H1 (cell line): ENCODE results near the gene NRXN3. TPM values are rescaled to one million over a fixed set of nuclear protein-coding genes. Genes with fewer than 3 reads are reported as not detected.

Experiments
- CTCF ChIA-PET: fragments of 300-600 bp; sonication (Branson Sonifier 250); formaldehyde crosslinking; loops from one replicate; lab custom pipeline; 2021; ENCODE audit not compliant: partially characterized antibody; lab: Charles Lee
- POLR2A ChIA-PET: fragments of 300-600 bp; sonication (Branson Sonifier 250); formaldehyde crosslinking; loops from one replicate; lab custom pipeline; 2021; ENCODE audit warnings: inconsistent platforms; ENCODE audit not compliant: partially characterized antibody; lab: Charles Lee
- DNase-seq, 2 experiments: peaks; one replicate each; pipeline versions ENCODE4 v3.0.0 to v3.0.0-alpha.2; 2010 to 2022; ENCODE audit warnings: low spot score in 2 of 2, low read depth in 1 of 2, mixed read lengths in 1 of 2
- FAIRE-seq: peaks from 2 replicates; lab custom pipeline; 2011; peaks lifted over from hg19 to GRCh38; lab: Jason Lieb, UNC
- H2AFZ ChIP-seq: 2 replicates; pipeline ENCODE4 v1.8.1; 2012; ENCODE audit warnings: low read length, inconsistent platforms
- H2AK5ac ChIP-seq: 2 replicates; pipeline ENCODE4 v1.6.1; 2013; ENCODE audit warnings: low read depth, low read length
- H2BK120ac ChIP-seq: replicated peaks from 2 replicates; pipeline ENCODE3; 2013; ENCODE audit warnings: low read depth, low read length, inconsistent platforms
- H2BK12ac ChIP-seq: 2 replicates; pipeline ENCODE4 v1.6.1; 2013; ENCODE audit warnings: low read depth, low read length
- H2BK15ac ChIP-seq: 2 replicates; pipeline ENCODE4 v1.6.1; 2013; ENCODE audit warnings: low read length
- H2BK20ac ChIP-seq: 2 replicates; pipeline ENCODE4 v1.6.1; 2013; ENCODE audit warnings: low read length
- H2BK5ac ChIP-seq: 2 replicates; pipeline ENCODE4 v1.6.1; 2013; ENCODE audit warnings: low read depth, low read length
- H3K14ac ChIP-seq: 2 replicates; pipeline ENCODE4 v1.6.1; 2013; ENCODE audit warnings: inconsistent platforms; ENCODE audit not compliant: insufficient read length
- H3K18ac ChIP-seq: 2 replicates; pipeline ENCODE4 v1.6.1; 2013; ENCODE audit warnings: low read length; ENCODE audit errors: extremely low read depth
- H3K23ac ChIP-seq: 2 replicates; pipeline ENCODE4 v1.6.1; 2013; ENCODE audit warnings: inconsistent platforms; ENCODE audit not compliant: insufficient read length
- H3K23me2 ChIP-seq: 2 replicates; pipeline ENCODE4 v1.6.1; 2013; ENCODE audit warnings: low read depth, low read length
- H3K27ac ChIP-seq: 2 replicates; pipeline ENCODE4 v1.6.1; 2011; ENCODE audit warnings: low read depth, low read length, inconsistent platforms
- H3K27me3 ChIP-seq, 4 experiments: replicated peaks in 1 of 4; 1 replicate in 1 of 4; 2 replicates in 3 of 4; pipeline versions ENCODE4 v1.6.1 to v1.8.1; 2011 to 2013; ENCODE audit warnings: low read length in 3 of 4, mild to moderate bottlenecking in 3 of 4, inconsistent platforms in 2 of 4, mixed read lengths in 2 of 4, moderate library complexity in 1 of 4; ENCODE audit not compliant: control insufficient read depth in 3 of 4, insufficient read depth in 3 of 4; ENCODE audit errors: extremely low read depth in 1 of 4
- H3K36me3 ChIP-seq, 4 experiments: 2 replicates each; pipeline versions ENCODE4 v1.6.1 to v1.8.1; 2011 to 2013; ENCODE audit warnings: mild to moderate bottlenecking in 4 of 4, low read length in 3 of 4, moderate library complexity in 2 of 4, control low read depth in 1 of 4, inconsistent platforms in 1 of 4; ENCODE audit not compliant: insufficient read depth in 4 of 4, control insufficient read depth in 2 of 4
- H3K4ac ChIP-seq: replicated peaks from 2 replicates; pipeline ENCODE3; 2013; ENCODE audit warnings: low read length, low read depth, mixed read lengths, inconsistent platforms; ENCODE audit not compliant: insufficient read length
- H3K4me1 ChIP-seq, 4 experiments: replicated peaks in 1 of 4; 1 replicate in 1 of 4; 2 replicates in 3 of 4; pipeline versions ENCODE4 v1.6.1 to v1.8.1; 2011 to 2013; ENCODE audit warnings: low read length in 3 of 4, inconsistent platforms in 2 of 4, mixed read lengths in 1 of 4; ENCODE audit not compliant: insufficient read depth in 4 of 4, control insufficient read depth in 3 of 4
- H3K4me2 ChIP-seq, 2 experiments: 2 replicates each; pipeline versions ENCODE4 v1.6.1 to v1.8.1; 2011 to 2013; ENCODE audit warnings: low read depth in 2 of 2, low read length in 2 of 2, control low read depth in 1 of 2, inconsistent platforms in 1 of 2, mild to moderate bottlenecking in 1 of 2; ENCODE audit not compliant: insufficient read depth in 1 of 2
- H3K4me3 ChIP-seq, 4 experiments: fragments of 200-600, 300-600 bp in 1 of 4; sonication (generic), shearing (Covaris generic), sonication (Bioruptor Twin) in 1 of 4; 2 replicates each; pipeline versions ENCODE4 v1.5.1 to v1.8.1; 2011 to 2016; ENCODE audit warnings: low read length in 4 of 4, low read depth in 3 of 4, control low read depth in 2 of 4, inconsistent platforms in 2 of 4, mild to moderate bottlenecking in 2 of 4, mixed read lengths in 1 of 4, moderate library complexity in 1 of 4; ENCODE audit not compliant: insufficient read depth in 2 of 4; ENCODE audit errors: extremely low read depth in 1 of 4
- H3K56ac ChIP-seq: replicated peaks from 2 replicates; pipeline ENCODE3; 2013; ENCODE audit warnings: low read depth, mild to moderate bottlenecking, mixed read lengths, low read length, inconsistent platforms; ENCODE audit not compliant: insufficient read length
- H3K79me1 ChIP-seq: 2 replicates; pipeline ENCODE4 v1.6.1; 2013; ENCODE audit warnings: low read depth, low read length, control low read depth
- H3K79me2 ChIP-seq, 2 experiments: 2 replicates each; pipeline versions ENCODE4 v1.6.1 to v1.8.1; 2012 to 2013; ENCODE audit warnings: low read length in 2 of 2, mild to moderate bottlenecking in 2 of 2, inconsistent platforms in 1 of 2; ENCODE audit not compliant: insufficient read depth in 2 of 2, control insufficient read depth in 1 of 2
- H3K9ac ChIP-seq, 4 experiments: replicated peaks in 1 of 4; 1 replicate in 1 of 4; 2 replicates in 3 of 4; pipeline versions ENCODE4 v1.6.1 to v1.8.1; 2011 to 2013; ENCODE audit warnings: low read depth in 3 of 4, low read length in 3 of 4, control low read depth in 2 of 4, mild to moderate bottlenecking in 2 of 4, moderate library complexity in 2 of 4, inconsistent platforms in 1 of 4; ENCODE audit errors: extremely low read depth in 1 of 4
- H3K9me3 ChIP-seq, 2 experiments: 2 replicates each; pipeline versions ENCODE4 v1.6.1 to v1.8.1; 2012 to 2013; ENCODE audit warnings: mild to moderate bottlenecking in 2 of 2, moderate library complexity in 2 of 2, control low read depth in 1 of 2, inconsistent platforms in 1 of 2, low read depth in 1 of 2, low read length in 1 of 2, mixed read lengths in 1 of 2; ENCODE audit not compliant: insufficient read depth in 2 of 2
- H4K20me1 ChIP-seq, 2 experiments: replicated peaks in 1 of 2; 2 replicates each; pipeline versions ENCODE3 to v1.8.1; 2011 to 2013; ENCODE audit warnings: inconsistent platforms in 2 of 2, low read length in 2 of 2, mild to moderate bottlenecking in 1 of 2; ENCODE audit not compliant: insufficient read depth in 2 of 2, control insufficient read depth in 1 of 2
- H4K5ac ChIP-seq: 2 replicates; pipeline ENCODE4 v1.6.1; 2013; ENCODE audit warnings: low read length, low read depth, mixed read lengths, inconsistent platforms; ENCODE audit not compliant: insufficient read length
- H4K8ac ChIP-seq: 2 replicates; pipeline ENCODE4 v1.8.0; 2013; ENCODE audit warnings: mild to moderate bottlenecking, moderate library complexity, low read length, inconsistent platforms; ENCODE audit not compliant: insufficient read depth; ENCODE audit errors: extremely low read depth
- H4K91ac ChIP-seq: replicated peaks from 2 replicates; pipeline ENCODE3; 2013; ENCODE audit warnings: low read length, mixed read lengths, inconsistent platforms; ENCODE audit not compliant: insufficient read length
- RBBP5 ChIP-seq: IDR thresholded peaks from 2 replicates; pipeline ENCODE4 v1.7.1; 2012; ENCODE audit warnings: low read depth, mild to moderate bottlenecking, inconsistent platforms, low read length, moderate library complexity, borderline replicate concordance
- RFX5 ChIP-seq: IDR thresholded peaks from 2 replicates; pipeline ENCODE4 v1.6.1; 2011; ENCODE audit warnings: low read depth, low read length, improper control_type of control experiment, borderline replicate concordance
- polyA plus RNA-seq, 7 experiments: library from polyadenylated mRNA; depleted of rRNA in 3 of 7; stranded (reverse) in 5 of 7; unstranded in 2 of 7; fragments of >200 nt in 5 of 7; fragments of 200-250 nt in 2 of 7; gene quantifications; 1 replicate in 5 of 7; 2 replicates in 1 of 7; 4 replicates in 1 of 7; pipeline versions ENCODE4 v1.2.1 to v1.2.3, GENCODE V29; 2011 to 2013; ENCODE audit warnings: missing spikeins in 2 of 7, mixed read lengths in 2 of 7
- total RNA-seq: library from RNA; stranded (reverse); fragmentation: NEBNext Ultra II Directional; extraction: Animal tissue kit (Norgen Biotek cat#: 25700); gene quantifications from 2 replicates; pipeline ENCODE4 v1.2.1, GENCODE V29; 2021

NRXN3 gene
- total and polyA plus RNA-seq, 2 of the 8 experiments (the other 6 are each of a cell fraction or from before 2014, with no cell fraction given) = 2.6 to 4.1 TPM

- Histone ChIP-seq H4K91ac (no peak overlapping the region), H4K20me1 (no peaks in the 10 kb centered on the region), H2AFZ (no peak overlapping the region), H3K14ac (no peak overlapping the region), H2BK15ac (no peak overlapping the region), H3K23me2 (no peaks in the 10 kb centered on the region), H2BK5ac (no peak overlapping the region), H3K9me3 (no peaks in the 10 kb centered on the region), H3K4me1 (peaks cover 0 to 3% (median under 1%) of the 10 kb centered on the region in 4 experiments; a peak in 1 of 7 replicates), H3K27ac (no peak overlapping the region), H3K27me3 (no peaks in the 10 kb centered on the region), H2BK120ac (no peak overlapping the region), H2AK5ac (no peak overlapping the region), H3K23ac (no peak overlapping the region), H4K8ac (no peak overlapping the region), H3K4me3 (no peak overlapping the region), H3K79me2 (no peaks in the 10 kb centered on the region), H4K5ac (no peak overlapping the region), H3K36me3 (no peaks in the 10 kb centered on the region), H3K9ac (no peak overlapping the region), H3K56ac (no peak overlapping the region), H3K79me1 (no peaks in the 10 kb centered on the region), H2BK20ac (no peak overlapping the region), H3K4me2 (no peak overlapping the region), H2BK12ac (no peak overlapping the region), H3K4ac (no peak overlapping the region), H3K18ac (no peak overlapping the region)
- no peak for FAIRE-seq
- POLR2A ChIA-PET = no interaction called here
- TF ChIP-seq RBBP5 (no peak), RFX5 (no peak)
- CTCF ChIA-PET = no interaction called here
- no peak for DNase-seq
These were observed 1150.9 kb downstream of the NRXN3 start for GRCh38 chr14:79321070-79321469.
